Endodermal cell (in vitro differentiated cells): Measurements from ENCODE around the gene RAB11FIP2. TPM values are rescaled to one million over a fixed set of nuclear protein-coding genes. Genes with fewer than 3 reads are reported as not detected.

ENCODE experiments used
- DNase-seq: peaks from one replicate; pipeline ENCODE4 v3.0.0-alpha.2; 2017
- H3K27ac ChIP-seq: 2 replicates; pipeline ENCODE4 v1.5.1; 2013; ENCODE audit warnings: mild to moderate bottlenecking, low read depth, low read length, moderate library complexity
- H3K27me3 ChIP-seq: 2 replicates; pipeline ENCODE4 v1.6.1; 2013; ENCODE audit warnings: mild to moderate bottlenecking, low read length, moderate library complexity; ENCODE audit not compliant: insufficient read depth, control insufficient read depth, poor library complexity, severe bottlenecking
- H3K36me3 ChIP-seq: 2 replicates; pipeline ENCODE4 v1.7.0; 2013; ENCODE audit warnings: mild to moderate bottlenecking, low read length, moderate library complexity; ENCODE audit not compliant: control insufficient read depth, insufficient read depth
- H3K4me1 ChIP-seq: one replicate; pipeline ENCODE4 v1.7.0; 2013; ENCODE audit warnings: low read length; ENCODE audit not compliant: control insufficient read depth, insufficient read depth
- H3K4me3 ChIP-seq: 2 replicates; pipeline ENCODE4 v1.5.1; 2013; ENCODE audit warnings: mild to moderate bottlenecking, low read length, moderate library complexity
- H3K9ac ChIP-seq: 2 replicates; pipeline ENCODE4 v1.6.1; 2013; ENCODE audit warnings: mild to moderate bottlenecking, low read length, moderate library complexity; ENCODE audit not compliant: poor library complexity, severe bottlenecking; ENCODE audit errors: extremely low read depth
- H3K9me3 ChIP-seq: 2 replicates; pipeline ENCODE4 v1.6.1; 2013; ENCODE audit warnings: mild to moderate bottlenecking, low read length, moderate library complexity; ENCODE audit not compliant: control insufficient read depth
- H3K27ac Mint-ChIP-seq: 2 replicates; pipeline ENCODE4 v1.8.0; 2020; ENCODE audit warnings: mixed read lengths
- H3K27me3 Mint-ChIP-seq: 2 replicates; pipeline ENCODE4 v1.8.0; 2021; ENCODE audit warnings: mild to moderate bottlenecking, mixed read lengths; ENCODE audit not compliant: insufficient read depth
- H3K36me3 Mint-ChIP-seq: 2 replicates; pipeline ENCODE4 v1.8.0; 2020; ENCODE audit warnings: low read depth, mixed read lengths
- H3K4me1 Mint-ChIP-seq: 2 replicates; pipeline ENCODE4 v1.8.0; 2020; ENCODE audit warnings: mixed read lengths
- H3K4me3 Mint-ChIP-seq: 2 replicates; pipeline ENCODE4 v1.8.0; 2020; ENCODE audit warnings: mild to moderate bottlenecking, moderate library complexity, mixed read lengths
- H3K9me3 Mint-ChIP-seq: 2 replicates; pipeline ENCODE4 v1.8.0; 2020; ENCODE audit warnings: mild to moderate bottlenecking, mixed read lengths
- WGBS, 2 experiments: methylation state at CpG; one replicate each; pipeline versions ENCODE4 v1.1.5 to v1.1.7; 2013; ENCODE audit warnings: missing lambda C conversion rate in 2 of 2, mixed read lengths in 1 of 2; ENCODE audit not compliant: insufficient coverage in 1 of 2, insufficient read length in 1 of 2; 5-methylcytosine and 5-hydroxymethylcytosine counted together
- total RNA-seq, 2 donors: library from RNA; stranded (reverse); fragmentation: NEBNext Ultra II Directional in 1 of 2; extraction: Animal tissue kit (Norgen Biotek cat#: 25700) in 1 of 2; gene quantifications; 2 replicates in 1 of 2; 3 replicates in 1 of 2; pipeline ENCODE4 v1.2.1, GENCODE V29; 2021
- TF ChIP-seq, protein P1 (sequence below): fragments of 200-600 bp; sonication (generic); conservative IDR thresholded peaks from 2 replicates; pipeline ENCODE4 v1.5.0; 2021; ENCODE audit warnings: antibody characterized with exemption, mild to moderate bottlenecking

The RAB11FIP2 gene
- total RNA-seq, 2 donors from 2014 or later, result 21.9 TPM

DNA sequence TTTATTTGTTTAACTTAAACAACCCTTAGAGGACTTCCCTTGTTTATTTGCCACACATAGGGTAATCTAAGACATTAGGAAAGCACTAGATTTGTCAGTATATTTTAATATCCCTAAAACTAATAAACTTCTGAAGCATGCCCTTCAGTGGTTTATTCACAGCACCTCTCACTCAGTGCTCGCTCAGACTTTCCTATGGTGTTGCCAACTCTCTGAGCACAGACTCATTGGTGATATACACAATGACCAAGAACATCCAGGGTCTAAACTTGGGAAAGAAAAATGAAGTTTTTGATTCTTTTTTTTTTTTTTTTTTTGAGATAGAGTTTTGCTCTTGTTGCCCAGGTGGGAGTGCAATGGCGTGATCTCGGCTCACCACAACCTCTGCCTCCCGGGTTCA lies 82.2 kb downstream of the RAB11FIP2 start:
- H3K36me3 ChIP-seq, result no peaks in the 10 kb centered on the region
- no peak overlapping the region for H3K4me3 Mint-ChIP-seq
- peaks cover 9% of the 10 kb centered on the region for H3K27me3 Mint-ChIP-seq
- no peaks in the 10 kb centered on the region for H3K9me3 Mint-ChIP-seq
- no peak for DNase-seq
- no peak overlapping the region for H3K4me3 ChIP-seq
- H3K9ac ChIP-seq, result no peak overlapping the region
- no peaks in the 10 kb centered on the region for H3K4me1 ChIP-seq
- H3K9me3 ChIP-seq, result peaks cover 2% of the 10 kb centered on the region
- H3K27ac ChIP-seq, result no peak overlapping the region
- TF ChIP-seq, protein P1, sequence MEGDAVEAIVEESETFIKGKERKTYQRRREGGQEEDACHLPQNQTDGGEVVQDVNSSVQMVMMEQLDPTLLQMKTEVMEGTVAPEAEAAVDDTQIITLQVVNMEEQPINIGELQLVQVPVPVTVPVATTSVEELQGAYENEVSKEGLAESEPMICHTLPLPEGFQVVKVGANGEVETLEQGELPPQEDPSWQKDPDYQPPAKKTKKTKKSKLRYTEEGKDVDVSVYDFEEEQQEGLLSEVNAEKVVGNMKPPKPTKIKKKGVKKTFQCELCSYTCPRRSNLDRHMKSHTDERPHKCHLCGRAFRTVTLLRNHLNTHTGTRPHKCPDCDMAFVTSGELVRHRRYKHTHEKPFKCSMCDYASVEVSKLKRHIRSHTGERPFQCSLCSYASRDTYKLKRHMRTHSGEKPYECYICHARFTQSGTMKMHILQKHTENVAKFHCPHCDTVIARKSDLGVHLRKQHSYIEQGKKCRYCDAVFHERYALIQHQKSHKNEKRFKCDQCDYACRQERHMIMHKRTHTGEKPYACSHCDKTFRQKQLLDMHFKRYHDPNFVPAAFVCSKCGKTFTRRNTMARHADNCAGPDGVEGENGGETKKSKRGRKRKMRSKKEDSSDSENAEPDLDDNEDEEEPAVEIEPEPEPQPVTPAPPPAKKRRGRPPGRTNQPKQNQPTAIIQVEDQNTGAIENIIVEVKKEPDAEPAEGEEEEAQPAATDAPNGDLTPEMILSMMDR, result no peak
- H3K4me1 Mint-ChIP-seq, result no peaks in the 10 kb centered on the region
- H3K27ac Mint-ChIP-seq, result no peak overlapping the region
- 79 to 96% methylated on average over 3 to 4 of the region's 4 CpGs for WGBS, 2 experiments
- no peaks in the 10 kb centered on the region for H3K36me3 Mint-ChIP-seq
- H3K27me3 ChIP-seq, result no peaks in the 10 kb centered on the region

DNA sequence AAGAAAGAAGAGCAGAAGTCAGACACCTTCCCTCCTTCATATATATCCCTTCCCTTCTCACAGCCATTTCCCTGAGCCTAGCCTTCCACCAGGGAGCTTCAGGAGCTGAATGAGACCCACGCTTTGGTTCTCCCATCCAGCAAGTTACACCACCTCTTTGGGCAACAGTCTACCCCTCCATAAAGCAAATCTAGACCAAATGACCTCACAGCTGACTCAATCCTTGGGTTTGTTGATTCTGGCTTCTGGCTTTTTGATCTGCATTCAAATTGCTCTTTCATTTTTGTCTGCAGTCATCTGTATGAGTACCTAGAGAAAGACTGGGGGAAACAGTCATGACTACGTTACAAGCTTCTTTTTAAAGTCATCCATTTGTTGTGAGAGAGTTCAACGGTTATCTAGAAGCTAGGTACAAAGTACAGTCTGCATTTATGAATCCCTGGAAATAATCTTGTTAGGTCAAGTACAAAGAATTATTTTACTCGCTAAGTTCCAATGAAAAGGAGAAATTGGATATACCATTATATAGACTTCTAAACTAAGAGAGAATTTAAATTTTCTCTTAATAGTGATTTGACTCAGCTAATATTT lies 86.3 kb downstream of the RAB11FIP2 start:
- H3K27ac Mint-ChIP-seq, result no peak overlapping the region
- TF ChIP-seq, protein P1, result no peak
- 81 to 92% methylated on average over 2 to 3 of the region's 4 CpGs for WGBS, 2 experiments

DNA sequence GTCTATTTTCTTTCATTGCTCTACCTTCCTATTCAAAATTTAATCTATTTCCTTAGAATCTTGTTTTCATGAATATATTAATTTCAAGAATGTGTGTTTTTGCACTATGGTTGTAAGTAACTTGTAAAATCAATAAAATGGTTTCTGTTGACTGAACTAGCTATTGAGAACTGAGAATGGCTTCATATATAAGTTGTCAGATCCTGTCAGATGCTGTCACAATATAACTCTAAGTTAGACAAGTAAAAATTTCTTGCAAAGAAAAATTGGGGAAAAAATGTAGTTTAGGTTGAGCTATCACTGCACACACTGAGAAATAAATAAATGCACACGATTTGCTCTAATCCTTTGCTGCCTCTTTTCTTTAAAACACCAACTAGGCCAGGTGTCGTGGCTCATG lies 89.8 kb downstream of the RAB11FIP2 start:
- Histone ChIP-seq H3K9me3 (no peaks in the 10 kb centered on the region), H3K9ac (no peak overlapping the region), H3K27me3 (no peaks in the 10 kb centered on the region), H3K4me3 (no peak overlapping the region), H3K36me3 (no peaks in the 10 kb centered on the region), H3K27ac (no peak overlapping the region), H3K4me1 (no peaks in the 10 kb centered on the region)
- TF ChIP-seq, protein P1, result no peak
- H3K27me3 Mint-ChIP-seq, result peaks cover 17% of the 10 kb centered on the region
- 81 to 100% methylated on average over 1 to 2 of the region's 2 CpGs for WGBS, 2 experiments
- DNase-seq, result no peak
- no peaks in the 10 kb centered on the region for H3K4me1 Mint-ChIP-seq
- no peaks in the 10 kb centered on the region for H3K9me3 Mint-ChIP-seq
- no peak overlapping the region for H3K4me3 Mint-ChIP-seq
- H3K36me3 Mint-ChIP-seq, result no peaks in the 10 kb centered on the region
- no peak overlapping the region for H3K27ac Mint-ChIP-seq

More for the DNA sequence above, 86.3 kb downstream of the RAB11FIP2 start:
- no peaks in the 10 kb centered on the region for H3K9me3 Mint-ChIP-seq
- no peak for DNase-seq
- no peaks in the 10 kb centered on the region for H3K27me3 ChIP-seq
- no peak overlapping the region for H3K4me3 Mint-ChIP-seq
- no peak overlapping the region for H3K4me3 ChIP-seq
- H3K27ac ChIP-seq, result no peak overlapping the region
- no peaks in the 10 kb centered on the region for H3K36me3 ChIP-seq
- peaks cover 9% of the 10 kb centered on the region for H3K27me3 Mint-ChIP-seq
- H3K4me1 ChIP-seq, result no peaks in the 10 kb centered on the region
- no peak overlapping the region for H3K9ac ChIP-seq
- no peaks in the 10 kb centered on the region for H3K36me3 Mint-ChIP-seq
- no peaks in the 10 kb centered on the region for H3K9me3 ChIP-seq
- H3K4me1 Mint-ChIP-seq, result no peaks in the 10 kb centered on the region
